Measurements from ENCODE around the gene TMED5.
"Not testable (repeated sequence)": the region's sequence is repeated elsewhere in the genome, so short reads cannot be mapped to it uniquely, and the experiment has no call there.

The TMED5 gene

DNA sequence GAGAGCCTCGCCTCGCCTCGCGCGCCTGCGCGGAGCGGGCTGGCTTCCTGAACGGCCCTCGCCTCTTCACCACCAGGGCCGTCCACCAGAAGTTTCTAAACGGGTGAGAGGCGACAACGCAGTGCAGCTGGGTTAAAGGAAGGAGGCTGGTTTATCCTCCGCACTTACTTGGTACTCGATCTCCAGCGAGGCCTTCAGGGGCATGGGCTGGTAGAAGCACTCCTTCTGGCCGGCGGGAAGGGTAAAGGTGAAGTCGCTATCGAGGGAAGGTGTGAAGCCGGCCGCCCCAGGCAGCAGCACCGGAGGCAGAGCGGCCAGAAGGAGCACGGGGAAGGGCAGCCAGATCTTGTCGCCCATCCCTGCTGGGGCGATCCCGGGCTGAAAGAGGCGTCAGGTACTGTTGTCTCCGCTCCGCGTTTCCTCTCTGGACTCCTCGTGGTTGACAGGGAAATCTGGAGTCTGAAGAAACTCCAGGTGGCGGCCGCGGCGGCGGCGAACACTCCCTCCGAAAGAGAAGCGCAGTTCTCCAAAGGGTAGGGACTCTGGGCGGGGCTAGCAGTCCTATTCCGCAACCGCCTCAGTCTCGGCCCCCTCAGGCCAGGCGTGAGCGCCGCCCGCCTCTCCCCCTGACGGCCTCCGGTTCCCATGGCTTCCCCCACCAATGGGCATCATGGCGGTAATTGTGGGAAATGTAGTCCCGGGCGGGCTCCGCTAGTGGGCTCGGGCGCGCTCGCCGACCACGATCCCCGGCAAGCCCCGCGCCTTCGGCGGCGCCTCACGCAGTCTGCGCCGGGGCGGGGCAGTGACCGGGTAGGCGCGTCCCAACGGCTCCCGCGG lies at the start of gene TMED5:
TSS of gene TMED5 (minus strand) at position 528 of the 837 bp plus-strand sequence. CDS start at position 357, 171 bp downstream.
- peak; percentile 80 to 88 (median 86) for DNase-seq (ENCODE audit: low read depth in 3 of 3, low spot score in 1 of 3)

DNA sequence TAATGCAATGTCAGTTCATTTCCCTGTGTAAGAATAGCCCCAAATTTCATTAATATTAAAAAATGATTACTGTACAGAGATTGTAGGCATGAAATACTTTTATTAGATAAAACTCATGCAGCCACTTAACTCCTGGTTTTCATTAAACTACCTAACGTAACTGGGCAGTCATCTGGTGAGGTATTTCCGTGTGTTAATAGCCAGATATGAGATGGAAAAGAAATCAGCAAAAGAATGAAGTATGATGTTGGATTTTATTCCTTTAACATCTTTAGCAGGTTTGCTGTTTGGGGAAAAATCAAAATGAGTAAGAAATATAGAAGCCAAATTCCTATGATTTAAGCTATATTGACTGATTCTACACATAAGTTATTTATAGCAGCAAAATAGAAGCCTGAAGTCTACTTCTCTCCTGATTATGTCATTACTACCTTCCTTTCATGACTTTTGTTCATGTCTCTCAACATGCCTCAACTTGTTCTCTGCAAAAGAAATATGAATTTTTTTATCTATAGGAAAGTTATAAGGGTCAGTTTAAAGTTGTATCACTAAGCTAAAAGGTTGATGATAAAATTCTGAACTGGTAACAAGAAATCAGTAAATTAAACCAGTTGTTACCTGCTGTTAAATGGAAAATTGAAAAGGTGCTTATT lies 42.9 kb upstream of the TMED5 start:
- no peak for DNase-seq (ENCODE audit: low read depth in 3 of 3, low spot score in 1 of 3)

DNA sequence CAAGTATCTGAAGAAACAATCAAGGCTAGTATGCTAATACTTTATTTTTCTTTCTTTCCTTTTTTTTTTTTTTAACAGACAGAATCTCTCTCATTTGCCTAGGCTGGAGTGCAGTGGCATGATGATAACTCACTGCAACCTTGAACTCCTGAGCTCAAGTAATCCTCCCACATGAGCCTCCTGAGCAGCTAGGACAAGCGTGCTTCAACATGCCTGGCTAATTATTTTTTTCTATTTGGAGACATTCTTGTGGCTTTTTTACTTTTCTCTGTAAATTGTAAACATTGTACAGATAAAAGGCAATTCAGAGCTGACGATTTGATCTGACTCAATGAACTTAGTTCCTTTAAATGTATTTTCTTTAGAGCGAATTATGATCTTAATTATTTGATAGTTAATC lies 41.7 kb upstream of the TMED5 start:
- DNase-seq (ENCODE audit: low read depth in 3 of 3, low spot score in 1 of 3): no peak

DNA sequence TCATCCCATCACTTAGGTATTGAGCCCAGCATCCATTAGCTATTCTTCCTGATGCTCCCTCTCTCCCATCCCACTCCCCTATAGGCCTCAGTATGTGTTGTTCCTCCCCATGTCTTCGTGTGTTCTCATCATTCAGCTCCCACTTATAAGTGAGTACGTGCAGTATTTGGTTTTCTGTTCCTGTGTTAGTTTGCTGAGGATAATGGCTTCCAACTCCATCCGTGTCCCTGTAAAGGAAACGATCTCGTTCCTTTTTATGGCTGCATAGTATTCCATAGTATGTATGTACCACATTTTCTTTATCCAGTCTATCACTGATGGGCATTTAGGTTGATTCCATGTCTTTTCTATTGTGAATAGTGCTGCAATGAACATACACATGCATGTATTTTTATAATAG lies 40.5 kb upstream of the TMED5 start:
- not testable (repeated sequence) for DNase-seq (ENCODE audit: low read depth in 3 of 3, low spot score in 1 of 3)

DNA sequence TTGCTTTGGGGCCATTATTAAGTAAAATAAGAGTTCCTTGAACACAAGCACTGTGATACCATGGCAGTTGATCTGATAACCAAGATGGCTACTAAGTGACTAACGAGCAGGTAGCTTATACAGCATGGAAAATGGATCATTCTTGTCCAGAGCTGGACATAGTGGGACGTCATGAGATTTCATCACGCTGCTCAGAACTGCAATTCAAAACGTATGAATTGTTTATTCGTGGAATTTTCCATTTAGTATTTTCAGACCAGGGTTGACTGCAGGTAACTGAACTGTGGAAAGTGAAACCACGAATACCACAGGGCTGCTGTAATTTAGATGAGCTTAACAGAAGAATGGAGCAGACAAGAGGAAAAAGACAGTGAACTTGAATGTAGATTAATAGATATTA lies 39.2 kb upstream of the TMED5 start:
- DNase-seq (ENCODE audit: low read depth in 3 of 3, low spot score in 1 of 3): no peak

DNA sequence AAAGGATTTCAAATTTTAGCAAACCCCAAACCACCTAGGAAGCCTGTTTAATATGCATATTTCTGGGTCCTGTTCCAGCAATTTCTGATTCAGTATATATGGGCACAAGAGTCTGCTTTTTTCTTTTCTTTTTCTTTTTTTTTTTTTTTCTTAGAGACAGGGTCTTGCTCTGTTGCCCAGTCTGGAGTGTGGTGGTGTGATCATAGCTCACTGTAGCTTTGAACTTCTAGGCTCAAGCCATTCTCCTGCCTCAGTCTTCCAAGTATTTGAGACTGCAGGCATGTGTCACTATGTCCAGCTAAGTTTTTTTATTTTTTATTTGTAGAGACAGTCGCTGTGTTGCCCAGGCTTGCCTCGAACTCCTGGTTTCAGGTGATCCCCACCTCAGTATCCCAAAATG lies 35.1 kb upstream of the TMED5 start:
- DNase-seq (ENCODE audit: low read depth in 3 of 3, low spot score in 1 of 3): no peak

DNA sequence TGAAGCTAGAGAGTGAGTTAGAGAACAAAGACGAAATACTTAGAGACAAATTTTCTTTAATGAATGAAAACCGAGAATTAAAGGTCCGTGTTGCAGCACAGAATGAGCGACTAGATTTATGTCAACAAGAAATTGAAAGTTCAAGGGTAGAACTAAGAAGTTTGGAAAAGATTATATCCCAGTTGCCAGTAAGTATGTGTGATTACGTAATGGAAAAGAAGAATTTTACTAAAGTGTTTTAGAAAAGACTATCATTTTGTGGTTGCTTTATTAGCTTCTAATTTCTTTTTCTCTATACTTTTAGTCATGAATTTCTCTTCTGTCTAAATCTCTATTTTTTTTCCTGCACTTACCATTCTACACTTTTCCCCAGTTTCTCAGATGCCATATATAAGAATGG lies 27.0 kb upstream of the TMED5 start:
- DNase-seq (ENCODE audit: low read depth in 3 of 3, low spot score in 1 of 3): no peak

DNA sequence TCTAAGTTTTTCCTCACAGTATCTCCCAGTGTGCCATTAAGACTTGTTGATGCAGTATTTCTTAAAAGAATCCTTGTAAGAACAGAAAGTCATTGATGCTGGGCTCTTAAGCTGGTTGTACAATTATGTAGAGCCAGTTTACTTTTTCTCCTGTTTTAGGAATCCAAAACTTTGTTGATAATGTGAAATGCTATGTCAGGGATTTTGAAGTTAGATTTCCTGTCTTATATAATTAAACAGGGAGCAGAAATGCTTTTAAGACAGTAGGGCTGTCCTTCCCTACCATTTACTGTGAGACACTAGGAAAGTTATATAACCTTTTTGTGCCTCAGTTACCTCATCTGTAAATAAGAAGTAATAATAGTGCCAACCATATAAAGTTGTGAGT lies 26.3 kb upstream of the TMED5 start:
- no peak for DNase-seq (ENCODE audit: low read depth in 3 of 3, low spot score in 1 of 3)

DNA sequence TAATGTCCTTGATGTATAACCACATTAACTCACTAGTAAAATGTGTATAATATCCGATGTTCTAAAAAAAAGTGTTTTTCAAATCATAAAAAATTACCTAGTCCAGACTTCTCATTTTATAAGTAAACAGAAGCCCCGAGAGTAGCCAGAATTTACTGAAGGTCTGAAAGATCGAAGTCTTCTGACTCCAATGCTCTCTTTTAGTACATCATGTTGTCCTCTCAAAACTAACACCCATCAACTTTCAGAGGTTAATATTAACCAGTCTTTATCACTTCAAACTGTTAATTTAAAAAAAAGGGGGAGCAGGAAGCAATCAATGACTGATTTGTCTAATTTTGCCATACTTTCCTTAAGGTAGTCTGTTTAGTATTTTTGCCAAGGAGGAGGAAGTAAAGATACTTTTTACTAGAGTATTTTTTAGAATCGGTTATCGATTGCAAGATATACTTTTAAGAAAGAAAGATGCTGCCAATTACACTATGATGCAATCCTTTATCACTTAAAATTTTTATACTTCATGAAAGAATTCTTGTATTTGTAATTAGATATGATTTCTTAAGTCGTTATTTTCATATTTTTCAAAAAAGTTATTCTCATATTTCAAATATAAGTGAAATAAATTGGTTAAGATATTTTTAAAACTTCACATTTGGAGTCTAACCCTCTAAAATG lies 25.8 kb upstream of the TMED5 start:
- no peak for DNase-seq (ENCODE audit: low read depth in 3 of 3, low spot score in 1 of 3)

DNA sequence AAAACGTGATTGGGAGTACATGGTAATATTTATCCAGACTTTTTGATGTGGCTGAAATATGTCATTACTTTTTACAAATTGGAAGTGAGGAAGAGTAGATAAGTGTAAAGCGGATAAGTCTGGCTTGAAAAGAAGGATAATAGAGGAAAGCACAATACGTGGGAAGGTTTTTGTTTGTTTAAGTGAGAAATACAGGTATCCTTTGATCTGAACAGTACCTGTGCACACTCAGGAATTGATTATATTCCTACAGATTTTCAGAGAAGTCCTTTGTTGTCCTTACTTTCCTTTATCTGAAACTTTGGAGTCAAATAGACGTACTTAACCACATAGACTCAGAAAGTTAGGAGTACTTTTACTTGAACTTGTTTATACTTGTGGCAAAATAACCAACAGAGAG lies 20.5 kb upstream of the TMED5 start:
- no peak for DNase-seq (ENCODE audit: low read depth in 3 of 3, low spot score in 1 of 3)

DNA sequence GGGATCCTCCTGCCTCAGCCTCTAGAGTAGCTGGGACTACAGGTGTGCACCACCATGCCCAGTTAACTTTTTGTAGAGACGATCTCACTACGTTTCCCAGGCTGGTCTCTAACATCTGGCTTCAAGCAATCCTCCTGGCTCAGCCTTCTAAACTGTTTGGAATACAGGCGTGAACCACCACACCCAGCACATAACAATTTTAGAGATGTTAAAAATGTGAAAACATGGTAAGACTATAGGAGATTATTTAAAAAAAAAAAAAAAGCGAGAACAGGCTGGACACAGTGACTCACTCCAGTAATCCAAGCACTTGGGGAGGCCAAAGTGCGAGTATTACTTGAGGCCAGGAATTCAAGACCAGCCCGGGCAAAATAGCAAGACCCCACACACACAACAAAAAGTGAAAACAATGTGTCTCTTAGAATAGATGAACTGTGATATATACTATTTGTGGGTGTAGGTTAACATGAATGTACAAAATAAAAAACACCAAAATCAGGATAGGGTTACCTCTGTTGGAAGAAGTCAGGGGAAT lies 19.9 kb upstream of the TMED5 start:
- no peak for DNase-seq (ENCODE audit: low read depth in 3 of 3, low spot score in 1 of 3)

DNA sequence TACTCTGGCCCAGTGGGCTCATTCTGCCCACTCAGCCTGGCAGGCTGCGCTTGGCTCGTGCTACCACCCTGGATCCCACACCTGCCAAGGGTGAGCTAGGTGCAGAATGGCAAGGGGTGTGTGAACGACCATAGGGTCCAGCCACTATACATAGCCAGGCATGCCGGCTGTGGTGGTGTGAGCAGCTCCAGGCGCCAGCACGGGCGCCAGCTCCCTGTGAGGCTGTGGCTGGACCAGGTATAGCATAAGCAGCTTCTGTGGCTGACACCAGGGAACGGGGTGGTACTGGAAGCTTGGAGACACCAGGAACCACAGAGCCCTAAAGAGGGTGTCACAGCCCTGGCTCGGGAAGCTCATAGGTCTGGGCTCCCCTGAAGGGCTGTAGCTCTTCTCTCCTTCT lies 18.9 kb upstream of the TMED5 start:
- DNase-seq (ENCODE audit: low read depth in 3 of 3, low spot score in 1 of 3): no peak

DNA sequence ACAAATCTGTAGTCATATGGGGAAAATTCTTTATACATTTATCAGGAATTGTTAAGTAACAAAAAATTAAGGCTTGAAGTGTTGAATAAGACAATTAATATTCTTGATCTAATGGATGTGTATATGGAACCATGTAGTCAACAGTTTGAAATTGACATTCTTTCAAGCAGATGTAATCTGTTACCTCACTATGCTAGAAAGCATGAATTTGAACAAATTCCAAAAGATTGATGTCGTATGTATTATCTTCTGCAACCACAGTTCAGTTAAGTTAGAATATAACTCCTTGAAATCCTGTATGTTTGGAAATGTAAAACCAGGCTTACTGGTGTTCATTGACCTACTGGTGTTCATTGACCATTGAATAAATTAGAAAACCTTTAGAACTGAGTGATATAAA lies 16.4 kb upstream of the TMED5 start:
- no peak for DNase-seq (ENCODE audit: low read depth in 3 of 3, low spot score in 1 of 3)

DNA sequence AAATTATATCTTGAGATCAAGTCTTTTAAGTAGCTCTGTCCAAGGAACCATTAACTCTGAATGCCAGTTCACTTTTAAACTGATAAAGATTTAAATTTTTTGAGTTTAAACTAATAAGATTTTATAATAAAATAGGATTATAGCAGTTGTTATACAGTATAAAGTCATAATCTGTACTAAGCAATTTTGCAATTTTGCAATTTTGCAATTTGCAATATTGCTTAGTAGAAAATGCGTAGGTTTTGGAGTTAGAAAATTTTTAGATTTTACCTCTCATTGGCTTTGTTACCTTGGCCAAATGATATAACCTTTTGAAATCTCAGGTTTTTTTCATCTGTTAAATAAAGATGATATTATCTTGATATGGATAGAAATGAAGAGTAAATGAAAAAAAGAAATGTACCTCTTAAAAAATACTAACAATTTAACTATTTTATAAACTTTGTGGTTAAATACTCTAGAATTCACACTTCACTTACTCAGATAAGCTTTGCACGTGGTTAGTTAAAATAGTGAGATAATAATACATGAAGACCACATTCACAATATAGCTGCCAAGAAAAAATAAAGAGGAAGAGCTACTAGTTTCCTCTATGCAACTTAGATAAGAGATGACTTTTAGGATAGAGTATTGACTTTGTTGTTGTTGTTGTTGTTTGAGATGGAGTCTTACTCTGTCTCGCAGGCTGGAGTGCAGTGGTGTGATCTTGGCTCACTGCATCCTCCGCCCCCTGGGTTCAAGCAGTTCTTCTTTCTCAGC lies 14.2 kb upstream of the TMED5 start:
- no peak for DNase-seq (ENCODE audit: low read depth in 3 of 3, low spot score in 1 of 3)

DNA sequence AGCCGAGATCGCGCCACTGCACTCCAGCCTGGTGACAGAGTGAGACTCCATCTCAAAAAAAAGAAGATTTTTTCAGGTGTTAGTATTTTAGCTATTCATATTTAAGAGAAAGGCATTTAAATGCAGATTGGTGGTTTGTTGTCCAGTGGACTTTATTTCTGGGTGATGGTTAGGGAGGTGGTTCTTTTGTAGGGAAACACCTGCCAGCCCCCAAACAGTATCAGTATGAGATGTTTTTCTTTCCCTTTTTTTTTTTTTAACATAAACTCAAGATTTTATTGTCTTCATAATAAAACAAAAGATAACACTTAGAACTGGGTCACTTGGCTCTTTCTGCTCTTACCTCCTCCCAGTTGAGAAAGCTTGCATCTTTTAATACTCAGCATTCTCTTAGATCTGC lies 10.2 kb upstream of the TMED5 start:
- no peak for DNase-seq (ENCODE audit: low read depth in 3 of 3, low spot score in 1 of 3)

DNA sequence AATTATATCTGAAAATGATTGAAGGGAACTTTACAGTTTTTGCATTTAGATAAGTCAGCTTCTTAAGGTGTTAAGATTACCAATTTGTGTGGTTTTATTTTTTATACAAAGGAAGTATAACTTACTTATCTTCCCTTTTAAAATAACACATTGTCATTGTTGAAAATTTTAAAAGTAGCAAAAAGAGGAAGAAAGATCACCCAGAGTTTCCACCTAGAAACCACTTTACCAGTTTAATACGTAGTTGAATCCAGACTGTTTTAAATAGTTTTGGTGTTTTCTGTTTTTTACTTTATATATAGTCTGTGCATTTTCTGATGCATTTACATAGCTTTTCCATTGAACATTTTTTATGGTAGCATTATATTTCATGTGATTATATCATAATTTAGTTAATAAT lies 6.5 kb upstream of the TMED5 start:
- no peak for DNase-seq (ENCODE audit: low read depth in 3 of 3, low spot score in 1 of 3)

DNA sequence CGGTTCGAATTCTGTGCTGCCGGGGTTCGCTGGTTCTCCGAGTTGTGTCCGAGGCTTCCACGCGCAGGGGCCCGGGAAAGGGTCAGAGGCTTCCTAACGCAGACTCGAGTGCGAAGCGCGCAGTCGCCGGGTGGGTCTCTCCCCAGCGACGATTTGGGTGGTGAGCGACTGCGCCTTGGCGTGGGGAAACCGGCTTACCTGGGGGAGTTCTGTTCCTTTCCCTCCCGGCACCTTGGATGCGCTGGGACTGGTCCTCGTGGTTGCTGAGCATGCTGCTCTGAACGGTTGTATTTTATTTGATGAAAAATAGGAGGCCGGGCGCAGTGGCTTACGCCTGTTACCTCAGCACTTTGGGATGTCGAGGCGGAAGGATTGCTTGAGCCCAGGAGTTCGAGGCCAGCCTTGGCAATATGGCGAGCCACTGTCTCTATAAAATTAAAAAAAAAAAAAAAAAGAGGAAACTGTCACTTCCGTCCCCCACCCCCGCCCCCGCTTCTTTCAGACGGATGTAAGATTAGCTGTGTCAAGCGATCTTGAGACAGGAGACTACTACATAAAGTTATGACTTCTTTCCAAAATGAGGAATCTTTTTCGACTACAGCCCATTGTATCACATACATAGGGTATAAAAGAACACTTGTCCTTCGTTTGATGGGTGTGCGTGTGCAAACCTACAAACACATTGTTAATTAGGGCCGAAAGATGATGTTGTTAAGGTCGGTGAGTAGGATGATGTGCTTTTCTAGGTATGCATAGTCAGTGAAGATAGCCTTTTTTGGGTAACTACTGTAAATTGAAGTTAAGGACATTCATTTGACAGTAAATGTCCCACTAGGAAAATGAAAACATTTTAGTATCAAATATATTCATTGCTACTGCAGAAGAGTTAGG lies 755 bp upstream of the TMED5 start, which contains the start of gene CCDC18:
TSS of gene CCDC18 (plus strand) at position 2 of the 891 bp plus-strand sequence. CDS start 2,638 bp downstream, outside the sequence.
- DNase-seq (ENCODE audit: low read depth in 3 of 3, low spot score in 1 of 3): peak in 2 of 3 donors; percentile 10 to 20

DNA sequence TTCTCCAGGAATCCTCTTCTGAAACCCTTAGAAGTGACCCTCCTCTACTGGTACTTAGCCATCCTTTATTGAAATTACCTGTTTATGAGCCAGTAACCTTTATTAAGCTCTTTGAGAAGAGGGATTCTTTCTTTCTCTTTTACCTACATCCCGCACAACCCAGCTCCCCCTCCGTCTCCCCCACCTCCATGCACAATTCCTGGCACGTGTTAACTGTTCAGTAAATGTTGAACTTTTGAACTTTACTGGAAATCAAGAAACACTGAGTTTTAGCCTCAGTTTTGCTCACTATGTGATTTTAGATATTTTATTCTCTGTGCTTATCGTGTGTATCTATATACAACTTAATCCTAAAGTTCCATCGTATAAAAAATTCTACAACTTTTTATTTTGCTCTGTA lies 1.8 kb downstream of the TMED5 start:
- DNase-seq (ENCODE audit: low read depth in 3 of 3, low spot score in 1 of 3): no peak

DNA sequence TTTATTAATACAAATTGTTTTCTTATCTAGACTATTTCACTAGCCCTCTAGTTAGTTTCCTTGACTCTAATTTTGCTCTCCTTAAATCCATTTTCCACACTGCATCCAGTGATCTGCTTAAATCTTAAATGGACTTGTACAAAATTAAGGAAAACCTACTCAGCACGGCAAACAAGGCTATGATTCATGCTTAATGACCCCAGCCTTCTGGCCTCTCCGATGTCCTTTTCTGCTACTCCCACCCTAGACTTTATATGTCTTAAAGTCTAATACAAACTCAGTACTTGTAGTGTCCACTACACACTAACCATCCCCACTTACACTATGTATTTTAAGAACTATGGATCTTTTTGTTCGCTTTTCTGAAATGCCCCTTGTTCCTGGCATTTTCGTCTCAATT lies 2.2 kb downstream of the TMED5 start:
- no peak for DNase-seq (ENCODE audit: low read depth in 3 of 3, low spot score in 1 of 3)

DNA sequence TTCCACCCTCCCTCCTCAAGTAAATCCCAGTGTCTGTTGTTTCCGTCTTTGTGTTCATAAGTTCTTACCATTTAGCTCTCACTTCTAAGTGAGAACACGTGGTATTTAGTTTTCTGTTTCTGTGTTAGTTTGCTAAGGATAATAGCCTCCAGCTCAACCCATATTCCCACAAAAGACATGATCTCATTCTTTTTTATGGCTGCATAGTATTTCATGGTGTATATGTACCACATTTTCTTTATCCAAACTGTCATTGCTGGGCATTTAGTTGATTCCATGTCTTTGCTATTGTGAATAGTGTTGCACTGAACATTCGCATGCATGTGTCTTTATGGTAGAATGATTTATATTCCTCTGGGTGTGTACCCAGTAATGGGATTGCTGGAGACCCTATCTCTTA lies 5.6 kb downstream of the TMED5 start:
- DNase-seq (ENCODE audit: low read depth in 3 of 3, low spot score in 1 of 3): not testable (repeated sequence)
